H9 (cell line): Measurements from ENCODE around the gene BAAT. TPM values are rescaled to one million over a fixed set of nuclear protein-coding genes. Genes with fewer than 3 reads are reported as not detected.

Experiments used
- DNase-seq: peaks from one replicate; pipeline ENCODE4 v3.0.0-alpha.2; 2017
- H2AFZ ChIP-seq: one replicate; pipeline ENCODE4 v1.6.1; 2013; ENCODE audit warnings: mild to moderate bottlenecking, low read length, control low read depth, moderate library complexity
- H2AK5ac ChIP-seq: 2 replicates; pipeline ENCODE4 v1.6.1; 2013; ENCODE audit warnings: low read length, control low read depth, mixed read lengths; ENCODE audit not compliant: insufficient read length
- H2BK120ac ChIP-seq: one replicate; pipeline ENCODE4 v1.6.1; 2013; ENCODE audit warnings: low read depth, mild to moderate bottlenecking, low read length, control low read depth, inconsistent platforms; ENCODE audit not compliant: poor library complexity, severe bottlenecking
- H2BK12ac ChIP-seq: 2 replicates; pipeline ENCODE4 v1.6.1; 2013; ENCODE audit warnings: low read length, control low read depth, mixed read lengths, low read depth; ENCODE audit not compliant: insufficient read length
- H2BK15ac ChIP-seq: 2 replicates; pipeline ENCODE4 v1.6.1; 2013; ENCODE audit warnings: low read depth, low read length, control low read depth
- H2BK20ac ChIP-seq: one replicate; pipeline ENCODE4 v1.6.1; 2013; ENCODE audit warnings: low read depth, mild to moderate bottlenecking, low read length, control low read depth, inconsistent platforms; ENCODE audit not compliant: poor library complexity, severe bottlenecking
- H2BK5ac ChIP-seq: 2 replicates; pipeline ENCODE4 v1.6.1; 2013; ENCODE audit warnings: low read length, control low read depth, mixed read lengths; ENCODE audit not compliant: insufficient read length
- H3K14ac ChIP-seq: 2 replicates; pipeline ENCODE4 v1.6.1; 2013; ENCODE audit warnings: low read length, control low read depth; ENCODE audit not compliant: insufficient read depth
- H3K18ac ChIP-seq: 2 replicates; pipeline ENCODE4 v1.6.1; 2013; ENCODE audit warnings: low read depth, mild to moderate bottlenecking, mixed read lengths, low read length, control low read depth; ENCODE audit not compliant: insufficient read length
- H3K23ac ChIP-seq: 2 replicates; pipeline ENCODE4 v1.6.1; 2013; ENCODE audit warnings: low read length, control low read depth, mixed read lengths, low read depth; ENCODE audit not compliant: insufficient read length
- H3K23me2 ChIP-seq: 2 replicates; pipeline ENCODE4 v1.6.1; 2013; ENCODE audit warnings: low read depth, mild to moderate bottlenecking, mixed read lengths, low read length, control low read depth; ENCODE audit not compliant: insufficient read length, poor library complexity, severe bottlenecking
- H3K27ac ChIP-seq: 2 replicates; pipeline ENCODE4 v1.5.1; 2013; ENCODE audit warnings: low read length, control low read depth, mixed read lengths, low read depth; ENCODE audit not compliant: insufficient read length
- H3K27me3 ChIP-seq: 2 replicates; pipeline ENCODE4 v1.6.1; 2013; ENCODE audit warnings: low read length, control low read depth, inconsistent platforms; ENCODE audit not compliant: insufficient read depth
- H3K4ac ChIP-seq: 2 replicates; pipeline ENCODE4 v1.6.1; 2013; ENCODE audit warnings: low read depth, mild to moderate bottlenecking, control low read depth, inconsistent platforms, low read length, moderate library complexity
- H3K4me1 ChIP-seq: 2 replicates; pipeline ENCODE4 v1.6.1; 2013; ENCODE audit warnings: low read length, control low read depth, inconsistent platforms; ENCODE audit not compliant: insufficient read depth
- H3K4me2 ChIP-seq: 2 replicates; pipeline ENCODE4 v1.6.1; 2013; ENCODE audit warnings: low read length, control low read depth, mixed read lengths; ENCODE audit not compliant: insufficient read length, insufficient read depth
- H3K56ac ChIP-seq: 2 replicates; pipeline ENCODE4 v1.6.1; 2013; ENCODE audit warnings: low read depth, mild to moderate bottlenecking, mixed read lengths, low read length, control low read depth; ENCODE audit not compliant: insufficient read length
- H3K79me1 ChIP-seq: 2 replicates; pipeline ENCODE4 v1.6.1; 2013; ENCODE audit warnings: low read depth, mild to moderate bottlenecking, moderate library complexity, low read length, control low read depth, inconsistent platforms; ENCODE audit not compliant: insufficient read depth, poor library complexity, severe bottlenecking
- H3K79me2 ChIP-seq: 2 replicates; pipeline ENCODE4 v1.6.1; 2013; ENCODE audit warnings: low read length, control low read depth, inconsistent platforms; ENCODE audit not compliant: insufficient read depth
- H3K9ac ChIP-seq: 2 replicates; pipeline ENCODE4 v1.6.1; 2013; ENCODE audit warnings: low read length, control low read depth, mixed read lengths; ENCODE audit not compliant: insufficient read length; ENCODE audit errors: extremely low read depth
- H3K9me3 ChIP-seq: one replicate; pipeline ENCODE4 v1.6.1; 2013; ENCODE audit warnings: low read depth, low read length, inconsistent platforms; ENCODE audit not compliant: control insufficient read depth
- H3T11ph ChIP-seq: one replicate; pipeline ENCODE4 v1.6.1; 2013; ENCODE audit warnings: mild to moderate bottlenecking, low read length, control low read depth, inconsistent platforms
- H4K20me1 ChIP-seq: one replicate; pipeline ENCODE4 v1.6.1; 2013; ENCODE audit not compliant: control insufficient read depth, insufficient read length, insufficient read depth
- H4K5ac ChIP-seq: 2 replicates; pipeline ENCODE4 v1.6.1; 2013; ENCODE audit warnings: low read depth, mild to moderate bottlenecking, mixed read lengths, low read length, control low read depth; ENCODE audit not compliant: insufficient read length
- H4K8ac ChIP-seq: replicated peaks from 2 replicates; pipeline ENCODE4 v1.6.1; 2013; ENCODE audit warnings: low read length, control low read depth, mixed read lengths, low read depth; ENCODE audit not compliant: insufficient read length
- H4K91ac ChIP-seq: 2 replicates; pipeline ENCODE4 v1.6.1; 2013; ENCODE audit warnings: low read depth, mild to moderate bottlenecking, moderate library complexity, mixed read lengths, low read length, control low read depth; ENCODE audit not compliant: insufficient read length
- H3K27ac Mint-ChIP-seq, 3 experiments: 2 replicates in 2 of 3; 3 replicates in 1 of 3; pipeline ENCODE4 v1.8.0; 2020 to 2021; ENCODE audit warnings: mixed read lengths in 3 of 3, mild to moderate bottlenecking in 1 of 3, moderate library complexity in 1 of 3
- H3K27me3 Mint-ChIP-seq: 2 replicates; pipeline ENCODE4 v1.8.0; 2021; ENCODE audit warnings: low read depth, mild to moderate bottlenecking, moderate library complexity, mixed read lengths
- H3K36me3 Mint-ChIP-seq, 3 experiments: 2 replicates in 2 of 3; 3 replicates in 1 of 3; pipeline ENCODE4 v1.8.0; 2020 to 2021; ENCODE audit warnings: low read depth in 3 of 3, mixed read lengths in 3 of 3; ENCODE audit not compliant: insufficient read depth in 1 of 3
- H3K4me1 Mint-ChIP-seq, 2 experiments: 2 replicates each; pipeline ENCODE4 v1.8.0; 2020; ENCODE audit warnings: mixed read lengths in 2 of 2
- H3K4me3 Mint-ChIP-seq, 2 experiments: 2 replicates in 1 of 2; 3 replicates in 1 of 2; pipeline ENCODE4 v1.8.0; 2020 to 2021; ENCODE audit warnings: mild to moderate bottlenecking in 2 of 2, mixed read lengths in 2 of 2, moderate library complexity in 1 of 2
- H3K9me3 Mint-ChIP-seq, 2 experiments: 2 replicates in 1 of 2; 3 replicates in 1 of 2; pipeline ENCODE4 v1.8.0; 2020; ENCODE audit warnings: mild to moderate bottlenecking in 2 of 2, mixed read lengths in 2 of 2, moderate library complexity in 1 of 2
- CTCF ChIP-seq: fragments of 200-600 bp; sonication (generic); conservative IDR thresholded peaks from 3 replicates; pipeline ENCODE4 v1.8.0; 2021; ENCODE audit warnings: antibody characterized with exemption, mild to moderate bottlenecking
- WGBS: extraction: QIAGEN DNeasy Blood & Tissue Kit; methylation state at CpG from one replicate; pipeline ENCODE4 v1.1.7; 2013; ENCODE audit warnings: missing lambda C conversion rate, low lambda C conversion rate, mixed read lengths; ENCODE audit not compliant: insufficient read length; ENCODE audit errors: extremely low coverage; 5-methylcytosine and 5-hydroxymethylcytosine counted together
- total RNA-seq: library from RNA; stranded (reverse); gene quantifications from 2 replicates; pipeline ENCODE4 v1.2.1, GENCODE V29; 2021

BAAT gene
- total RNA-seq, 1 experiment from 2014 or later = 0.09 TPM

GRCh38 chr9:101359679-101360078, 25.1 kb downstream of the BAAT start:
- Mint-ChIP-seq H3K27ac (no peak overlapping the region), H3K4me1 (no peaks in the 10 kb centered on the region), H3K9me3 (peaks cover 0 to 4% of the 10 kb centered on the region in 2 experiments; a peak in 1 of 5 replicates), H3K27me3 (no peaks in the 10 kb centered on the region), H3K36me3 (no peaks in the 10 kb centered on the region), H3K4me3 (no peak overlapping the region)
- H3K9ac ChIP-seq = no peak overlapping the region
- no peaks in the 10 kb centered on the region for H3K79me1 ChIP-seq
- H3K9me3 ChIP-seq = no peaks in the 10 kb centered on the region
- no peak overlapping the region for H3K4me2 ChIP-seq
- no peaks in the 10 kb centered on the region for H4K20me1 ChIP-seq
- H3K79me2 ChIP-seq = no peaks in the 10 kb centered on the region
- H3K4ac ChIP-seq = no peak overlapping the region
- H3K18ac ChIP-seq = no peak overlapping the region
- H4K91ac ChIP-seq = no peak overlapping the region
- no peak overlapping the region for H2BK120ac ChIP-seq
- no peak overlapping the region for H4K5ac ChIP-seq
- H2BK15ac ChIP-seq = no peak overlapping the region
- no peak overlapping the region for H3K23ac ChIP-seq
- H2BK20ac ChIP-seq = no peak overlapping the region
- H2AK5ac ChIP-seq = no peak overlapping the region
- H3K14ac ChIP-seq = no peak overlapping the region
- H3K23me2 ChIP-seq = no peaks in the 10 kb centered on the region
- no peak overlapping the region for H4K8ac ChIP-seq
- H3T11ph ChIP-seq = no peak overlapping the region
- no CpG with 5 or more reads among the region's 1 CpG for WGBS
- H3K56ac ChIP-seq = no peak overlapping the region
- TF ChIP-seq CTCF = no peak
- no peak overlapping the region for H3K27ac ChIP-seq
- H2AFZ ChIP-seq = no peak overlapping the region
- DNase-seq = no peak
- H3K27me3 ChIP-seq = no peaks in the 10 kb centered on the region
- no peak overlapping the region for H2BK12ac ChIP-seq
- no peak overlapping the region for H2BK5ac ChIP-seq
- no peaks in the 10 kb centered on the region for H3K4me1 ChIP-seq
